ENCODE results near the gene FASTKD2. TPM values are rescaled to one million over a fixed set of nuclear protein-coding genes. Genes with fewer than 3 reads are reported as not detected.

FASTKD2 gene
- 45.6 and 52.5 TPM in 2 replicates for total RNA-seq (2014; rRNA removed)
- polyA plus RNA-seq (2012) = 9.8 TPM

DNA sequence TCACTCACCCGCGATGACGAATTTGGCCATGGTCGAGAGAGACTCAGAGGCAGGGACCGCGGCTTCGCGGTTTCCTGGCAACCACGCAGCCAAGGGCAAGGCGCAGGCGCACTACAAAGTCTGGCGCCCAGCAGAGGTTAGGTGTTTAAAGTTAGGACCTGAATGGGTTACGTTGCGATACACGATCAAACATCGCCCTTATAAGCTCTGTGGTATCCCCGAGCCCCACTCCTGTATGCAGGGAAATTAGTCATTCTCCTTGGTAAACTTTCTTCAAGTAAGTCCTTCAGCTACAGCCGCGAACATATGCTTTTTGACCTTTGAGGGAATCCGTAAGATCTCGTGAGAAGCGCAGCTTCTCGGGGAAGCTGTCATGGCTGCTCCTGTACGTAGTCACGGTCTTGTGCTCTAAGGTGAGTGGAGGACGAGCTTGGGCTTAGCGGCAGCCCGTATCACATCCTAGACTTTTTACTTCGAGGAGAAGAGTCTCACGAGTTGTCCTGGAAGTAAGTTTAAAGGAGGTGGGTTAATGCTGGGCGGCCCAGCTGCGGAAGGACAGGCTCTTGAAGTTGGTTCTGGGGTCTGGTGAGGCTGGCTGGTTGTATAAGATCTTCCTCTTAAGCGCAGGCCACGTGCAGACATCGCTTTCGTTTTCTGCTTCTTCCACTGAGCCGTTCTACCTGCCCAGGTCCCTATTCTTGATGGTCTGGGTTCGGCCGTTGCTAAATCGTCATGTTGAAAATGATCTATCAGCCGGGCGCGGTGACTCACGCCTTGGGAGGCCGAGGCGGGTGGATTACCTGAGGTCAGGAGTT lies at the start of gene FASTKD2, which contains the start of gene MDH1B:
FASTKD2 (plus strand) TSS at position 365 of the 815 bp plus-strand sequence. CDS start 1,088 bp downstream, outside the sequence.
MDH1B (minus strand) TSS at position 87 of the 815 bp plus-strand sequence; CDS start at position 30, 57 bp downstream.
- DNase-seq (ENCODE audit: low read depth) = peak; percentile 93

DNA sequence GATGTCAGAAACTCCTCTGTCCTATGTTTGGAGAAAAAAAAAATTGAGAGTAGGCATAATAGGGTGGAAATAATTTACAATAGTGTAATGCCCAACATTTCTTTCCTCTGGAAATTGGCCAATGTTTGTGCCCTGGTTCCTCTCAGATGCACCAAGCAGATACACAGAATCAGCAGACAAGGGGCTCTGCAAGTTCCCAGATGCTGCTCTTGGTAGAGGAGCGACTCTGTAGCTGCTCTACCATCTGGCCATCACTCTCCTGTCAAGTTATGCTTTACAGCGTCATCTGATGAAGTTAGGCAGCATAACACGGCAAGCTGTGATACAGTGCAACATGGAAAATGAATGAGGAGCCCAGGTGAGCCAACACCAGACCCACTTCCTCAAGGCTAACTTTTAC lies 48.8 kb upstream of the FASTKD2 start:
- no peak for DNase-seq (ENCODE audit: low read depth)

DNA sequence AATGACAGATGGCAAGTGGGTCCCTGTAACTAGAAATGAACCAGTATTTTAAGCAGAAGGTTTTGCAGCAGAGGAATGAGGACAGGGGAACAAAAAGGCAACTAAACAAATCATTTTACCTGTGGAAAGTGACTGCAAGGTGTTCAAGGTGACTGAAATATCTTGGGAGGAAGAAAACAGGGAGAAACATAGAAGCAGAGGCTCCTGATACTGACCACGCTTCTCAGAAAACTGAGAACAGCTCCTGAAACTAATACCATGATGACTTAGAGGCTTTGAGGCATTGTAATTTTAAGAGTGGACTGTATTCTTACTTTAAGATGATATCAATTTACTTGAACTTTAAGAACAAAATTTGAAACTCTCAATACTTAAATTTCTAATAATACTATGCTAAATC lies 47.1 kb upstream of the FASTKD2 start, which contains the start of gene DYTN:
DYTN (minus strand) TSS at position 101 of the 400 bp plus-strand sequence. CDS start 117 bp downstream, outside the sequence.
- DNase-seq (ENCODE audit: low read depth) = no peak

- no peak for DNase-seq (ENCODE audit: low read depth)
These were observed 44.0 kb upstream of the FASTKD2 start for GRCh38 chr2:206721256-206721920.

DNA sequence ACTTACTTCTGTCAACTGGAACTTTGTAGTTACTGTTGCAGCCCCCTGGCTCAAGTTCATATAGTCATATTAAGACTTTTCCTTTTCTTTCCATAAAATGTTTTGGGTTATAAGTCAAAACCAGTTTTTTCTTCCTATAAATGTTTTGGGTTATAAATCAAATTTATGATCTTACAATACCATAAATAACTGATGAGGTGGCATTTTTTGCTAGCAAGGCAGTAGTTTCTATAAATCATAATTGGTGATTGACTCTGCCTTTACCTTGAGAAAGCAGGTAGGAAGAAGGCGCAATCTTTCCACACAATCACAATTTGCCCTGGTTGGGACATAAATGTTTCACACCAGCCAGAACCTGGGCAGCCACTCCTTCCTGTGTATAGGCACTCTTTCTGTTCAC lies 42.1 kb upstream of the FASTKD2 start:
- DNase-seq (ENCODE audit: low read depth) = no peak

DNA sequence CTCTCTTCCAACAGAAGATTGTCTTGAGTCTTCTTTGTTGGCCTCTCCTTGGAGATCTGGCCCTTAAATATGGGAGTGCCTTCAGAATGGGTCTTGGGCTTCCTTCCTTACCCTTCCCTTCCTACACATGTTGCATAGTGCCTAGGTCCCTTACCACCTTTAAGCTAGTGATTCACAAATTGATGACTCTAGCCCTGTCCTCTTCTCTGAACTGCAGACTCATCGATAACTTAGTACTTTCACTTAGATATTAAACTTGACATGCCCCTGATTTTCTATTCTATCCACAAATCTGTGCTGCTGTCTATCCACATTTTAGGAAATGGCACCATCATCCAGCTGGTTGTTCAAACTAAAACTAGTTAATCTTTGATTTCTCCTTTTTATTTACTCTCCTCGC lies 38.1 kb upstream of the FASTKD2 start:
- DNase-seq (ENCODE audit: low read depth) = no peak

GRCh38 chr2:206728277-206729199 lies 36.9 kb upstream of the FASTKD2 start:
- DNase-seq (ENCODE audit: low read depth) = peak; percentile 20

DNA sequence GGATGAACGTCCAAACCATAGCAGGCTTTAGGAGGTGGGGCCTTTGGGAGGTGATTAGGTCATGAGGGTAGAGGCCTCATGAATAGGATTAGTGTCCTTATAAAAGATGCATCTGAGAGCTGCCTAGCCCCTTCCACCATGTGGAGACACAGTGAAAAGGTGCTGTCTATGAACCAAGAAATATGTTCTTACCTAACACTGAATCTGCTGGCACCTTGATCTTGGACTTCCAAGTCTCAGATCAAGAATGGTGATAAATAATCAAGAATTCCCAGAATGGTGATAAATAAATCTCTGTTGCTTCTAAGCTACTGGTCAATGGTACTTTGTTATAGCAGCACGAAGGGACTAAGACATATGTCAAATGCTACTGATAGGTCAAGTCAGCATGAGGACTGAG lies 32.1 kb upstream of the FASTKD2 start:
- no peak for DNase-seq (ENCODE audit: low read depth)

- DNase-seq (ENCODE audit: low read depth) = no peak
These were observed 28.5 kb upstream of the FASTKD2 start for GRCh38 chr2:206736935-206737334.

- no peak for DNase-seq (ENCODE audit: low read depth)
These were observed 26.1 kb upstream of the FASTKD2 start for GRCh38 chr2:206739271-206739670.

DNA sequence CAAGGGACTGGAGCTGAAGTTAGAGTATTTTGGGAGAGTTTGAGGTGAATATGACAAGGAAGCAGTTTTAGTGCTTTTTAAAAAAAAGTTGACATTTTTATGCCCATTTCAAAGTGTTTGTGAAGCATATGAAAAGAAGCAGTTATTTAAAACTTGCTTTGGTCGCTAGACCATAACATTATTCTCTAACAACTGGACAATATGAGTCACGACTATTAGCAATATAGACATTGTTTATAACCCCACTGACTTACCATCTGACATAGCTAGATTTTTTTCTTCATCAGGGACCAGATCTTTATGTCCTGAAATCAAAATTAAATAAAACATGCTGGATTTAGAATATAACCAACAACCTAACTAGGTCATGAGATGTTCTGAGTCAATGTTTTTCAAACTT lies 24.6 kb upstream of the FASTKD2 start:
- no peak for DNase-seq (ENCODE audit: low read depth)

DNA sequence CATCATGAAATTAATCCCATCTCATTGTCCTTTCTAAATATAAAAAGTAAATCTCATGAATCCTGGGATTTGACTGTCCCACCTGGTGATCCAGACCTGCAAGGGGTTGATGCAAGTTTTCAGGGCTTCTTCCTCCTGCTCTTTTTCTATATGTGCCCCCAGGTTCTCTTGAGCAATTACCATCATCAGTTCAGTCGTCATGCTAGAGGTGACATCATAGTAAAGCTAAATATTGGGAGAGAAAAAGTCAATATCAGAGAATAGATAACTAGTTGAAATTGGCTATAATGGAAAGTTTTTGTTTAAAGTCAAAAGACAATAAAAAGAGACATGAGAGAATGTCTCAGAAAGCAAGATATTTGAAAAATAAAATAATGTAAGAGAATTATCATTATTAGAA lies 8.6 kb upstream of the FASTKD2 start:
- DNase-seq (ENCODE audit: low read depth) = no peak

GRCh38 chr2:206764673-206765241 lies 649 bp upstream of the FASTKD2 start:
- DNase-seq (ENCODE audit: low read depth) = no peak

DNA sequence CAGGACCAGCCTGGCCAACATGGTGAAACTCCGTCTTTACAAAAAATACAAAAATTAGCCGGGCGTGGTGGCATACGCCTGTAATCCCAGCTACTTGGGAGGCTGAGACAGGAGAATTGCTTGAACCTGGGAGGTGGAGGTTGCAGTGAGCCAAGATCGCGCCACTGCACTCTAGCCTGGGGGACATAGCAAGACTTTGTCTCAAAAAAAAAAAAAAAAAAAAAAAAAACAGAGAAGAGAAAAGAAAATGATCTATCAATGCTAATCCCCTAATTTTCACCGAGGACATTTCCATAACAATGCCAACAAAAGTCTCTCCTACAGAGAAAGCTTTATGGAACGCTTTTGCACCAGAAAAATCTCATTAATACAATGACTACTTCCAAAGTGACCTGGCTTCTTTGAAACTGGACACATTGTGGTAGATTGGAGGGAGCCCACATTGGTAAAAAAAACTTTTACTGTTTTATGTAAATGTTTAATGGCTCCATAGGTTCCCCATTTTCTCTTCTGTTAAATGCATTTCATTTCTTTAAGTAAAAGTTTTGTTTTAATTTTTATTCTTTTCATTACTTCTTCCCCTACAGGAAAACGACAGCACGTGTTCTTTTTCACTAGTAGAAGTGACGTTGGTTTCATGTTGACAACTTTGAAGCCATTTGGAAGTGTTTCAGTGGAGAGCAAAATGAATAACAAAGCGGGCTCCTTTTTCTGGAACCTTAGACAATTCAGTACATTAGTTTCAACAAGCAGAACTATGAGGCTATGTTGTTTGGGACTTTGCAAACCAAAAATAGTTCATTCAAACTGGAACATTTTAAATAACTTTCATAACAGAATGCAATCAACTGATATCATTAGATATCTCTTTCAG lies 888 bp downstream of the FASTKD2 start:
- no peak for DNase-seq (ENCODE audit: low read depth)

GRCh38 chr2:206774871-206775270 lies 9.5 kb downstream of the FASTKD2 start:
- DNase-seq (ENCODE audit: low read depth) = no peak

GRCh38 chr2:206776432-206776831 lies 11.0 kb downstream of the FASTKD2 start:
- DNase-seq (ENCODE audit: low read depth) = no peak

DNA sequence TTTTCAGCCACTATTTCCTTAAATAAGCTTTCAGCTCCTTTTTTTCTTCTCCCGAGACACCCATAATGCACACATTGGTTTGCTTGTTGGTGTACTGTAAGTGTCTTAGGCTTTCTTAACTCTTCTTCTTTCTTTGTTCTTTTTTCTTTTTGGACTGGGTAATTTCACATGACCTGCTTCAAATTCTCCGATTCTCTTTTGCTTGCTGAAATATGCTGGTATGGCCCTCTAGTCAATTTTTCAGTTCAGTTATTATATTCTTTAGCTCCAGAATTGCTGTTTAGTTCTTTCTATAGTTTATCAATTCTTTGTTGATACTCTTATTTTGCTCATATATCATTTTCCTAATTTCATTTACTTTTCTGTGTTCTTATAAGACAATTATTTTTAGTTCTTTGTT lies 15.3 kb downstream of the FASTKD2 start:
- no peak for DNase-seq (ENCODE audit: low read depth)

GRCh38 chr2:206783718-206784117 lies 18.3 kb downstream of the FASTKD2 start:
- DNase-seq (ENCODE audit: low read depth) = peak; percentile 33

DNA sequence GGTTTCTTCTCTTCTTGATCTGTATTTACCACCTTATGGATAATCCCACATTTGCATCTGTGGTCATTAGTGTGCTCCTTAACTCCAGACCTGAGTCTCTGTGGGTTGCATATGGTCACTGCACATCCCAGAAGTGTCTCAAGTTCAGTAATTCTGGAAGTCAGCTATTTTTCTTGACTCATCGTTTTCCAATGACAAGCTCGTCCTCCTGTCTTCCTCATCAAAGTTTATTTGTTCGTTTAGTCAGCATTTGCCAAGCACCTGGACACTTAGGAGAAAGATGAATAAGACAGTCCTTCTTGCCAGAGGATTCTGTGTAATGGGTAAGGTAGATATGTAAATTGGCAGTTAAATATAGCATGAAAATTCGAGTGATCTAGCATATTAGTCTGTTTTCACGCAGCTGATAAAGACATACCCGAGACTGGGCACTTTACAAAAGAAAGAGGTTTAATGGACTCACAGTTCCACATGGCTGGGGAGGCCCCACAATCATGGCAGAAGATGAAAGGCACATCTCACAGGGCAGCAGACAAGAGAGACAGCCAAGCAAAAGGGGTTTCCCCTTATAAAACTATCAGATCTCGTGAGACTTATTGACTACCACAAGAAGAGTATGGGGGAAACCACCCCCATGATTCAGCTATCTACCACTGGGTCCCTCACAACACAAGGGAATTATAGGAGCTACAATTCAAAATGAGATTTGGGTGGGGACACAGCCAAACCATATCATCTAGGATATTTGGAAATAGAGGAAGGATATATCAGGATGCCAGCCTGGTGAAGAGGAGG lies 19.4 kb downstream of the FASTKD2 start:
- no peak for DNase-seq (ENCODE audit: low read depth)
